Endothelial cell of umbilical vein (primary cell): ENCODE data around the gene SRCAP.

Experiments
- CTCF ChIP-seq, 2 donors: IDR thresholded peaks; 1 replicate in 1 of 2; 2 replicates in 1 of 2; pipeline ENCODE4 v1.5.1; 2011; ENCODE audit warnings: low read length in 2 of 2, mild to moderate bottlenecking in 2 of 2, moderate library complexity in 2 of 2, control low read depth in 1 of 2, inconsistent platforms in 1 of 2, low read depth in 1 of 2; ENCODE audit not compliant: insufficient read depth in 1 of 2; ENCODE audit errors: extremely low read depth in 1 of 2
- EZH2 ChIP-seq: IDR thresholded peaks from 2 replicates; pipeline ENCODE4 v1.6.1; 2012; ENCODE audit warnings: borderline replicate concordance, low read depth, mild to moderate bottlenecking, moderate library complexity, low read length, inconsistent platforms; ENCODE audit not compliant: severe bottlenecking
- FOS ChIP-seq: IDR thresholded peaks from 2 replicates; pipeline ENCODE4 v1.6.1; 2011; ENCODE audit warnings: mild to moderate bottlenecking, low read length, moderate library complexity, borderline replicate concordance; ENCODE audit not compliant: insufficient read depth
- GATA2 ChIP-seq: IDR thresholded peaks from 2 replicates; pipeline ENCODE4 v1.7.0; 2011; ENCODE audit warnings: low read depth, mild to moderate bottlenecking, moderate library complexity, mixed read lengths, low read length; ENCODE audit not compliant: insufficient read length, insufficient read depth
- JUN ChIP-seq: IDR thresholded peaks from 2 replicates; pipeline ENCODE4 v1.6.1; 2011; ENCODE audit warnings: borderline replicate concordance, low read depth; ENCODE audit not compliant: insufficient read length, insufficient read depth
- MAX ChIP-seq: IDR thresholded peaks from 2 replicates; pipeline ENCODE4 v1.6.1; 2011; ENCODE audit not compliant: insufficient read depth, insufficient read length
- MYC ChIP-seq: IDR thresholded peaks from one replicate; pipeline ENCODE4 v1.6.1; 2011; ENCODE audit warnings: mild to moderate bottlenecking, low read depth, low read length
- POLR2A ChIP-seq: IDR thresholded peaks from 2 replicates; pipeline ENCODE4 v1.6.1; 2012; ENCODE audit warnings: low read depth, mild to moderate bottlenecking, control low read depth, low read length
- POLR2AphosphoS5 ChIP-seq: IDR thresholded peaks from 2 replicates; pipeline ENCODE4 v1.6.1; 2012; ENCODE audit warnings: low read depth, mild to moderate bottlenecking, control low read depth, low read length, moderate library complexity; ENCODE audit not compliant: insufficient read depth

- TF ChIP-seq EZH2, result no peak
- no peak for TF ChIP-seq CTCF (IDR thresholded peaks at IDR 0.05; ENCODE audit: extremely low read depth in 1 of 2, insufficient read depth in 1 of 2, low read depth in 1 of 2, low read length in 2 of 2)
- no peak for TF ChIP-seq POLR2A
- no peak for TF ChIP-seq MYC
- no peak for TF ChIP-seq JUN
- no peak for TF ChIP-seq POLR2AphosphoS5
- TF ChIP-seq FOS, result no peak
- no peak for TF ChIP-seq MAX
- no peak for TF ChIP-seq GATA2
Measured at GRCh38 chr16:30745082-30745481, 46.1 kb downstream of the SRCAP start.
